ENCODE results near the gene NRF1. TPM values are rescaled to one million over a fixed set of nuclear protein-coding genes. Genes with fewer than 3 reads are reported as not detected.

Gene NRF1
- total RNA-seq, 1 experiment from 2014 or later = 23.2 TPM

DNA sequence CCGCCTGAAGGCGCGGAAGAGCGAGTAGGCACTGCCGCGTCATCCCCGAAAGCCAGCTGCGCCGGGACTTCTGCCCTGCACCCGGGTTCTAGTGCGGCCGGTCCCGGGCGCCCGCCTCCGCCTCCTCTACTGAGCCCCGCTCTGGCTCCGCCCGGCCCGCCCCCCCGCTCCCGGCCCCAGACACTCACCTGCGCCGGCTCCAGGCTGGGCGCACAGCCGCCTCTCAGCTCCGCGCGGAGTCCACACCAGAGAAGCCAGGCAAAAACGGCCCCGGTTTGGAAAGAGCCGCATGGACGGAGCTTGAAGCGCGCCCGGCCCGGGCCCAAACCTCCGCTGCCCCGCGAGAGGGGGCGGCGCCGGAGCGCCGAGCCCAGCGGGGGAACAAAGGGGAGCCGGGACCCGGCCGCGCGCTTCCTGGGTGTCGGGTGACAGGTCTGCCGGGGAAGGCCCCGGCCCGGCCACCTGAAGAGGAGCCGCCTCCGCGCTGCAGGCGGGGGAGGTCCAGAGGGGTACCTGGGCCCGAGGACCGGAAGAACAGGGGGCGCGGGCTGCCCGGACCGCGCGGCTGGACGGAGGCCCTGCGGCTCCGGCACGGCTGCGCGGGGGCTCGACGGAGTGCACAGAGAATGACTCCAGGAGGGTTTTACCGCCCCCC is 168.2 kb downstream of the NRF1 start:
- ChIA-PET POLR2A (ENCODE audit: unreplicated experiment) (interaction anchor here (0.6 to 1.1 kb wide), 5 partner anchors 15 to 1552 kb away, joined by 3 to 18 read pairs (median 14); no protein-coding TSS in a partner anchor), CTCF (no interaction called here)
- H3K79me2 ChIP-seq (ENCODE audit: low read depth) = peaks cover 20% of the 10 kb centered on the region
- no TSS peak for BruUV-seq (replicated peaks)
- peaks cover 17% of the 10 kb centered on the region for H3K4me1 ChIP-seq (replicated peaks; ENCODE audit: insufficient read depth)
- H3F3A ChIP-seq (ENCODE audit: insufficient read depth, low read depth) = peaks cover 10% of the 10 kb centered on the region; the same call in 1 of the 2 replicates
- H3K27me3 ChIP-seq (ENCODE audit: insufficient read depth, low read depth) = no peaks in the 10 kb centered on the region
- peak in 1 of 2 experiments; percentile 71 for DNase-seq
- H3K4me3 ChIP-seq = peak overlapping the region; percentile 85
- TF ChIP-seq, protein P1, sequence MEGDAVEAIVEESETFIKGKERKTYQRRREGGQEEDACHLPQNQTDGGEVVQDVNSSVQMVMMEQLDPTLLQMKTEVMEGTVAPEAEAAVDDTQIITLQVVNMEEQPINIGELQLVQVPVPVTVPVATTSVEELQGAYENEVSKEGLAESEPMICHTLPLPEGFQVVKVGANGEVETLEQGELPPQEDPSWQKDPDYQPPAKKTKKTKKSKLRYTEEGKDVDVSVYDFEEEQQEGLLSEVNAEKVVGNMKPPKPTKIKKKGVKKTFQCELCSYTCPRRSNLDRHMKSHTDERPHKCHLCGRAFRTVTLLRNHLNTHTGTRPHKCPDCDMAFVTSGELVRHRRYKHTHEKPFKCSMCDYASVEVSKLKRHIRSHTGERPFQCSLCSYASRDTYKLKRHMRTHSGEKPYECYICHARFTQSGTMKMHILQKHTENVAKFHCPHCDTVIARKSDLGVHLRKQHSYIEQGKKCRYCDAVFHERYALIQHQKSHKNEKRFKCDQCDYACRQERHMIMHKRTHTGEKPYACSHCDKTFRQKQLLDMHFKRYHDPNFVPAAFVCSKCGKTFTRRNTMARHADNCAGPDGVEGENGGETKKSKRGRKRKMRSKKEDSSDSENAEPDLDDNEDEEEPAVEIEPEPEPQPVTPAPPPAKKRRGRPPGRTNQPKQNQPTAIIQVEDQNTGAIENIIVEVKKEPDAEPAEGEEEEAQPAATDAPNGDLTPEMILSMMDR (conservative IDR thresholded peaks at IDR 0.05) = no peak
- TF ChIP-seq EZH2 (IDR thresholded peaks at IDR 0.05; ENCODE audit: low read depth) = no peak
- H3K9me3 ChIP-seq (ENCODE audit: insufficient read depth, low read depth) = no peaks in the 10 kb centered on the region
- H3K9me2 ChIP-seq (ENCODE audit: insufficient read depth) = no peaks in the 10 kb centered on the region
- H3K36me3 ChIP-seq (ENCODE audit: low read depth) = no peaks in the 10 kb centered on the region
- H3K27ac ChIP-seq = peak overlapping the region; percentile 61
- H2AFZ ChIP-seq = peak overlapping the region; percentile 88
- intact Hi-C loops (cut with micrococcal nuclease; ENCODE audit: unreplicated experiment) = loop anchor here (1.0 to 5.0 kb wide), 3 partner anchors 46 to 231 kb away; no protein-coding TSS in a partner anchor
- H4K20me1 ChIP-seq (ENCODE audit: insufficient read depth) = peaks cover 15% of the 10 kb centered on the region
- H3K4me2 ChIP-seq = peak overlapping the region; percentile 79

DNA sequence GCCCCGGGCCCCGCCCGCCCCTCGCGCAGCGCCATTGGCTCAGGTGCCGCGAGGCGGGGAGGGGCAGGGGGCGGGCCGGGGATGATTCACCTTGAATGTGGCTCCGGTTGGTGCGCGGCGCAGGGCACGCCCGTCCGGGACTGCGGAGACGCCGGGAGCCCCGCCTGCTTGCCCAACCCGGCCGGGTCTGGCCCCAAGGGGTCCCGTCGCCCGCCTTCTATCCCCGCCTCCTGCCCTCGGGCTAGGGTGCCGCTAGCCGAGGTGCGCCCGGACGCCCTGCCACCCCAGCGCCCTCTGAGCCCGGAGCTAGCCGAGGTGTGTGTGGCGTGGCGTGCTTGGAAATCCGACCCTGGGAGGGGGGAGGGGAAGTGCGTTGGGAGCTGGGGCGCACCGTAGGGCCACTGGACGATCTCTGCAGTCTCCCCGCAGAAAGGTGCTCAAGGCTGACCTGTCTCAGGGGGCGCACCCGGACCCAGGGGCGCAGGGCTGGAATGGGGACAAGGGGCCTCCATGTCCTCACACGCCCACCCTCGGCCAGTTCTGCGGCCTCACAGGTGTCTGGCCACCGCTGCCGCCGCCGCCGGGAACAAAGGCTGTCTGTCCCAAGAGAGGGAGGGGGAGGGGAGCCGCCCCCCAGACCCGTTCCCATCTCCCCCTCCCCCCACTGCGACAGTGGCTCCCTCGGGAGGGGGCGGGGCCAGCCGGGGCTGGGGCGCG is 168.9 kb downstream of the NRF1 start:
- H4K20me1 ChIP-seq (ENCODE audit: insufficient read depth) = peaks cover 15% of the 10 kb centered on the region
- no peaks in the 10 kb centered on the region for H3K27me3 ChIP-seq (ENCODE audit: insufficient read depth, low read depth)
- peaks cover 10% of the 10 kb centered on the region; the same call in 1 of the 2 replicates for H3F3A ChIP-seq (ENCODE audit: insufficient read depth, low read depth)
- TSS peak; percentile 44 for BruUV-seq (replicated peaks)
- H3K9me3 ChIP-seq (ENCODE audit: insufficient read depth, low read depth) = no peaks in the 10 kb centered on the region
- no peak for TF ChIP-seq EZH2 (IDR thresholded peaks at IDR 0.05; ENCODE audit: low read depth)
- TF ChIP-seq, protein P1 (conservative IDR thresholded peaks at IDR 0.05) = no peak
- H3K4me1 ChIP-seq (replicated peaks; ENCODE audit: insufficient read depth) = peaks cover 17% of the 10 kb centered on the region
- DNase-seq = peak; percentile 84 to 98
- intact Hi-C loops (cut with micrococcal nuclease; ENCODE audit: unreplicated experiment) = loop anchor here (1.0 to 5.0 kb wide), 2 partner anchors 167 to 230 kb away; no protein-coding TSS in a partner anchor
- peak overlapping the region; percentile 85 for H3K4me3 ChIP-seq
- CTCF ChIA-PET = interaction anchor here (0.5 kb wide), 1 partner anchor 28 kb away, joined by 3 read pairs; no protein-coding TSS in a partner anchor
- no peaks in the 10 kb centered on the region for H3K9me2 ChIP-seq (ENCODE audit: insufficient read depth)
- POLR2A ChIA-PET (ENCODE audit: unreplicated experiment) = interaction anchor here (0.6 to 1.1 kb wide), 9 partner anchors 8 to 1551 kb away, joined by 3 to 18 read pairs (median 5); no protein-coding TSS in a partner anchor
- peak overlapping the region; percentile 21 for H3K27ac ChIP-seq
- H3K36me3 ChIP-seq (ENCODE audit: low read depth) = no peaks in the 10 kb centered on the region
- peak overlapping the region; percentile 83 for H3K4me2 ChIP-seq
- H3K79me2 ChIP-seq (ENCODE audit: low read depth) = peaks cover 20% of the 10 kb centered on the region
- peak overlapping the region; percentile 88 for H2AFZ ChIP-seq

Measured in PC-9 (cell line).